Fibroblast of pulmonary artery (primary cell): ENCODE results near the gene CDKN1C.

ENCODE experiments used
- DNase-seq: peaks from one replicate; pipeline ENCODE4 v3.0.0-alpha.2; 2010; ENCODE audit warnings: low read depth
- H3K4me3 ChIP-seq: replicated peaks from 2 replicates; pipeline ENCODE4 v1.5.1; 2011; ENCODE audit warnings: low read depth, mild to moderate bottlenecking, control low read depth, low read length, moderate library complexity
- TF ChIP-seq, protein P1 (sequence below): IDR thresholded peaks from 2 replicates; pipeline ENCODE4 v1.5.1; 2011; ENCODE audit warnings: mild to moderate bottlenecking, control low read depth, low read length, inconsistent platforms; ENCODE audit errors: missing control alignments

Gene CDKN1C

DNA sequence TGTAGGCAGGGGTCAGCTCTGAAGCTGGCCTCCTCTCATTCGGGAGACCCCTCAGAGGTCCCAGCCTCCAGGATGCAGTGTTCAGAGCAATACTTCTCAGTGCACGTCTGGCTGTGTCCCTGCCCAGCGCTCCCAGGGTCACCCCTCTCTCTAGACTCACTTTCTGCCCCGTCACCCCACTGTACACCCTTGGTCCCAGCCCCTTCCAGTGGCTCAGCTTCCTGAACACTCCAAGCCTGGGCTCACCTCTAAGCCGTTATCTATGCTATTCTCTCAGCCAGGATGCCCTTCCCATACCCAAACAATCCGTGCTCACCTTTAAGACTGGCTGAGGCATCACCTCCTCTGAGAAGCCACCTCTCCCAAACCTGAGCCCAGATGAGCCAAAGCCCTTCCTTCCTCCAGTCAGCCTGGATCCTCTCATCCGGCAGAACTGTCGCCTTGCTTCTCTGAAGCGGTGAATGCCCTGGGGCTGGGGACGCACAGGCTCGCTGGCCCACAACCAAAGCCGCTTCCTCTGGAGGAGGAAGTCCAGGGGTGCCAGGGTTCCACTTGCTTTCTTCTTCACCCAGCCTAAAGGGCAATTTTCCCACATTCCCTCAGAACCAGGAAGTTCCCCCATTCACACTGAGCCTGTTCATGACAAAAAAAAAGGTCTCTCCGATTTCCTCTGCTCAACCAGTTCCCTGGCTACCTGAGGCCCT lies 13.7 kb upstream of the CDKN1C start:
- TF ChIP-seq, protein P1, sequence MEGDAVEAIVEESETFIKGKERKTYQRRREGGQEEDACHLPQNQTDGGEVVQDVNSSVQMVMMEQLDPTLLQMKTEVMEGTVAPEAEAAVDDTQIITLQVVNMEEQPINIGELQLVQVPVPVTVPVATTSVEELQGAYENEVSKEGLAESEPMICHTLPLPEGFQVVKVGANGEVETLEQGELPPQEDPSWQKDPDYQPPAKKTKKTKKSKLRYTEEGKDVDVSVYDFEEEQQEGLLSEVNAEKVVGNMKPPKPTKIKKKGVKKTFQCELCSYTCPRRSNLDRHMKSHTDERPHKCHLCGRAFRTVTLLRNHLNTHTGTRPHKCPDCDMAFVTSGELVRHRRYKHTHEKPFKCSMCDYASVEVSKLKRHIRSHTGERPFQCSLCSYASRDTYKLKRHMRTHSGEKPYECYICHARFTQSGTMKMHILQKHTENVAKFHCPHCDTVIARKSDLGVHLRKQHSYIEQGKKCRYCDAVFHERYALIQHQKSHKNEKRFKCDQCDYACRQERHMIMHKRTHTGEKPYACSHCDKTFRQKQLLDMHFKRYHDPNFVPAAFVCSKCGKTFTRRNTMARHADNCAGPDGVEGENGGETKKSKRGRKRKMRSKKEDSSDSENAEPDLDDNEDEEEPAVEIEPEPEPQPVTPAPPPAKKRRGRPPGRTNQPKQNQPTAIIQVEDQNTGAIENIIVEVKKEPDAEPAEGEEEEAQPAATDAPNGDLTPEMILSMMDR = no peak
- H3K4me3 ChIP-seq = no peak overlapping the region
- no peak for DNase-seq

DNA sequence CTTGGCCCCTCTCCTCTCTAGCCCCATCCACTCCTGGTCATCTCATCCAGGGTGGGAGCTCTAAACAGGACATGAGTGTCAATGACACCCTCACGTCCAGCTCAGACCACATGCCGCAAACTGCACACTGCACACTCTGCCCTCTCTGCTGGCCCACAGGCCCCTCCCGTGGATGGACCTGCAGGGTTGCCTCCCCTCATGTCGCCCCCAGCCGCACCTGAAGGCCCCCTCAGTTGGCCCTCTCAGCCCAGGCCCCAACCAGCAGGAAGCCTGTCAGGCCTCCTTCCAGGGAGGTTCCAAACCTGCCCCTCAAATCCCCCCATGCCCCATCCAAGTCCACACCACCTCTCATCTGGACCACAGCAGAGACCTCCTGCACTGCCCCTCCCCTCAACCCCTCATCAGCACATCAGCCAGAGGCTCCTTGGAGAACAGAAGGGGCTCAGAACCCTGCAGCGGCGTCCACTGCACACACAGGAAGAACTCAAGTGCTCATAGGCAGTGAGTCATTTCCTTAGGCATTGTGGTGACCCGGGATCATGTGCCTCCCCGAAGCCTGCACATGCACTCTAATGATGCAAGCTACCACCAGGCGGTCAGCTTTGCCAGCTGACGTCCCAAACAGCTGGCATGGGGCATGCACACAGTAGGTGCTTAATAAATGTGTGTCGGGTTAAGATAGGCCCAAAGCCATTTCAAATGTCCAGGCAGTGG lies 12.9 kb upstream of the CDKN1C start:
- DNase-seq = peak; percentile 94
- TF ChIP-seq, protein P1 = no peak
- H3K4me3 ChIP-seq = no peak overlapping the region

DNA sequence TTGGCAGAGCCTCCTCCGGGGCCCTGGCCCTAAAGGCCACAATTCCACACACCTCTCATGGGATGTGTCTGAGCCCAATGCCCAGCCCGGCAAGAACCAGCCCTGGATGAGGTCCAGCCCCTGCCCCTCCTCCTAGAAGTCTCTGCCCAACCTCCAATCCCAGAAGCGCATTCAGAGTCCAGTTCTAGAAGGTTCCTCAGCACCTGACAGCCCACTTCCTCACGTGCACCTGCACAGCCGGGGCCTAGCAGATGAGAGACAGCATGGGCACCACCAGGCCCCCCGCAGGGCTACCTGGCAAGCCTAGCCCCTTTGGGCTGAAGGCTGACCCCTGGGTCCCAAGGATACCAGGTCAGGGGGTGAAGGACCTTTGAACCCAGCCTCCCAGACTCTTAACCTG lies 11.5 kb upstream of the CDKN1C start:
- no peak for DNase-seq
- TF ChIP-seq, protein P1 = no peak
- H3K4me3 ChIP-seq = no peak overlapping the region

DNA sequence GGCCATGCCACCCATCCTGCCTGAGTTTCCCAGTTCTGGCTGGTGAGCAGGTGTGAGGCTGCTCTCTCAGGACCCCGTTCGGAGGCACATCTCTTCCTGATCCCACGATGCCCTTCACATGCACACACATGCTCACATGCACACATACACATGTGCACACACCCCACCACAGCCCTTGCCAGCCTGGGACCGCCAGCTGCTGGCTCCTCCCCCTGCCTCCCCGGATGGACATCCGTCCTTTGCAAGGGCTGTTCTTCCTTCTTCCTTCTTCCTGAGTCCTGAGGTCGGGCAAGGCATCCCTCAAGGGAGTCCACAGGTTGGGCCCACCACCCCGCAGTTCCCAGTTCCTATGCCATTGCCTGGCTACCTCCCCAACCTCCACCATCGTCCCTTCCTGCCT lies 10.5 kb upstream of the CDKN1C start:
- TF ChIP-seq, protein P1 = no peak
- no peak for DNase-seq

DNA sequence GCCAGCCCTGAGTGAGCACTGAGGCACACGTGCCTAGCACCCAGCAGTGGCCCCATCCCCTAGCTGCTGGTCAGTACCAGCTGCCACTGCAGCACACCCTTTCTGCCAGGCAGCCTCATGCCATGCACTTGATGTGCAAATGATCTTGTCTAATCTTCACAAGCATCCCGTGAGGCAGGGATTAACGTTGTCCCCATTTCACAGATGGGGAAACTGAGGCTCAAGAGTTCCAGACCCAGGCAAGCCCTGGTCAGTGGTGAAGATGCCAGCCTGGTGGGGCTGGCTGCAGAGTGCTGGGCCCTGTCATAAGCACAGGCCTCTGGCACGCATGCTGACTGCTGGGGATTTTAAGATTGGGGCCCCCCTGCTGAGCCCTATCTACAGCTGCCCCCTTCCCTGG lies 8.4 kb upstream of the CDKN1C start:
- TF ChIP-seq, protein P1 = no peak
- no peak overlapping the region for H3K4me3 ChIP-seq
- DNase-seq = no peak

More for the DNA sequence above, 10.5 kb upstream of the CDKN1C start:
- H3K4me3 ChIP-seq = no peak overlapping the region

DNA sequence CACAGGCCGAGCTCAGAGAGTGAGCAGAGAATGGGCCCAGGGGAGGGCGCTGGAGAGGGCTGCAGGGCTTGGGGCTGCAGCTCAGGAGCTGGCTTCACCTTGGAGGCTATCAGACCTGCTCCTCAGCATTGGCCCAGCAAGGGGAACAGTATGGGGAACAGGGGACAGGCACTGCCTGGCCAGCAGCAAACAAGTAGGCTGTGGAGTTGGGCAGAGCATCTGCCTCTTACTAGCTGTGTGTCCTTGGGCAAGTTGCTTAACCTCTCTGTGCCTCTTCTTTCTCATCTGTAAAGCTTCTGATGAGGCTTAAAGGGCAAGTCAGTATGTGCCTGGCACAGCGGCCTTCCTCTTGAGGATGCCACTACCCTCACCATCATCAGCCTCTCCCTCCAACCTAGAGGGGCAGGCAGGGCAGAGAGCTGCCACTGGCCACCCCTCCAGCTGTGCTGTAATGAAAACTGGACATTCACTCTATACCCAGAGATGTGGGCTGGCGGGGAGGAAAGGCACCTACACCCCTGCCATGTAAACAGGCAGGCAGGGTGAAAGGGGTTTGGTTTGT lies 7.5 kb upstream of the CDKN1C start:
- H3K4me3 ChIP-seq = peak overlapping the region; percentile 51
- DNase-seq = no peak
- TF ChIP-seq, protein P1 = peak; percentile 20
